ENCODE data around the gene SEMA4D.

SEMA4D gene

DNA sequence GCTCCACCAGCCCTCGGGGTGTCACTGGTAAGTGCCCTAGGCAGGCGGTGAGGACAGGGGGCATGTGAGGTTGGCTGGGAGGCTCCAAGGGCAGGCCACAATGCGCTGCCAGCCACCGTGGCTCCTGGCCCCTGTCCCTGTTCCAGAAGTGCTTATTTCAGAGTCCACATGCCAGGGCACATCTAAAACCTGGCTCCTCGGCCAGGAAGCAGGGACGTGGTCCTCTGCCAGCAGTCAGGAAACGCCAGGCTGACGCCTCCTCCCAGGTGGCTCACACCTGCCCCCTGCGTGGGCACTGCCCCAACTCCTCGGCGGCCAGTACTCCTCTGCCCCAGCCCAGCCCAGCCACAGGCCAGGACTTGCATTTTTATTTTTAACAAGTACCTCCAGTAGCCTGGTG is 111.1 kb downstream of the SEMA4D start:
- TF ChIP-seq CTCF (IDR thresholded peaks at IDR 0.05; ENCODE audit: borderline replicate concordance, control extremely low read depth, extremely low read depth, insufficient read depth, missing control alignments), result no peak
- DNase-seq (ENCODE audit: low spot score), result no peak
- in situ Hi-C loops (cut with MboI; ENCODE audit: low sequenced_read_pairs, unreplicated experiment), result no loop called here

- no peak for DNase-seq (ENCODE audit: low spot score)
- in situ Hi-C loops (cut with MboI; ENCODE audit: low sequenced_read_pairs, unreplicated experiment), result no loop called here
- no peak for TF ChIP-seq CTCF (IDR thresholded peaks at IDR 0.05; ENCODE audit: borderline replicate concordance, control extremely low read depth, extremely low read depth, insufficient read depth, missing control alignments)
Measured at GRCh38 chr9:89386206-89386605, 111.7 kb downstream of the SEMA4D start.

GRCh38 chr9:89384783-89385182 is 113.1 kb downstream of the SEMA4D start:
- no peak for DNase-seq (ENCODE audit: low spot score)
- TF ChIP-seq CTCF (IDR thresholded peaks at IDR 0.05; ENCODE audit: borderline replicate concordance, control extremely low read depth, extremely low read depth, insufficient read depth, missing control alignments), result no peak
- in situ Hi-C loops (cut with MboI; ENCODE audit: low sequenced_read_pairs, unreplicated experiment), result no loop called here

DNA sequence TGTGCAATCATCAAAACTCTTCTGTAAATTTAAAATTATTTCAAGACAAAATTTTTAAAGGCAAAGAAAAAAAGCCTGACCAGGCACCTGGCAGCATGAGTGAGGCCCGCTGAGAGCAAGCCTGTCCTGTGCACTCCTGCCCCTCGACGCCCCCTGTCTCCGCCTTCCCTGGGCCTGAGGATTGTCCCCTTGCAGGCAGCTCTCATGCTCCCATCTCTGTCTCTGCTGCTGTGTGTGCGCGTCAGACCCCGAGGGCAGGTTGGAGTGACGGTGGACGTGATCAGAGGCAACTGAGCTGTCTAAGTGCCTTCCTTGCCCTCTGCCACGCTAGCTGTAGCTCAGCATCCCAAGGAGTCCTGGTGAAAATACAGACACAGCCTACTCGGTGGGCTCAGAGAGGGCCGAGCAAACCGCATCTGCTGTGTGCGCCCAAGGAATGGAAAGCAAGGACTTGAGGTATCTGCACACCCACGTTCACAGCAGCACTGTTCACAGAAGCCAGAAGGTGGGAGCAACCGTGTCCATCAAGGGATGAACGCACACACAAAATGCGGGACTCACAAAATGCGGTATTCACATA is 114.1 kb downstream of the SEMA4D start:
- TF ChIP-seq CTCF (IDR thresholded peaks at IDR 0.05; ENCODE audit: borderline replicate concordance, control extremely low read depth, extremely low read depth, insufficient read depth, missing control alignments), result no peak
- no peak for DNase-seq (ENCODE audit: low spot score)
- in situ Hi-C loops (cut with MboI; ENCODE audit: low sequenced_read_pairs, unreplicated experiment), result no loop called here

GRCh38 chr9:89383030-89383720 is 114.7 kb downstream of the SEMA4D start:
- DNase-seq (ENCODE audit: low spot score), result no peak
- in situ Hi-C loops (cut with MboI; ENCODE audit: low sequenced_read_pairs, unreplicated experiment), result no loop called here
- TF ChIP-seq CTCF (IDR thresholded peaks at IDR 0.05; ENCODE audit: borderline replicate concordance, control extremely low read depth, extremely low read depth, insufficient read depth, missing control alignments), result no peak

DNA sequence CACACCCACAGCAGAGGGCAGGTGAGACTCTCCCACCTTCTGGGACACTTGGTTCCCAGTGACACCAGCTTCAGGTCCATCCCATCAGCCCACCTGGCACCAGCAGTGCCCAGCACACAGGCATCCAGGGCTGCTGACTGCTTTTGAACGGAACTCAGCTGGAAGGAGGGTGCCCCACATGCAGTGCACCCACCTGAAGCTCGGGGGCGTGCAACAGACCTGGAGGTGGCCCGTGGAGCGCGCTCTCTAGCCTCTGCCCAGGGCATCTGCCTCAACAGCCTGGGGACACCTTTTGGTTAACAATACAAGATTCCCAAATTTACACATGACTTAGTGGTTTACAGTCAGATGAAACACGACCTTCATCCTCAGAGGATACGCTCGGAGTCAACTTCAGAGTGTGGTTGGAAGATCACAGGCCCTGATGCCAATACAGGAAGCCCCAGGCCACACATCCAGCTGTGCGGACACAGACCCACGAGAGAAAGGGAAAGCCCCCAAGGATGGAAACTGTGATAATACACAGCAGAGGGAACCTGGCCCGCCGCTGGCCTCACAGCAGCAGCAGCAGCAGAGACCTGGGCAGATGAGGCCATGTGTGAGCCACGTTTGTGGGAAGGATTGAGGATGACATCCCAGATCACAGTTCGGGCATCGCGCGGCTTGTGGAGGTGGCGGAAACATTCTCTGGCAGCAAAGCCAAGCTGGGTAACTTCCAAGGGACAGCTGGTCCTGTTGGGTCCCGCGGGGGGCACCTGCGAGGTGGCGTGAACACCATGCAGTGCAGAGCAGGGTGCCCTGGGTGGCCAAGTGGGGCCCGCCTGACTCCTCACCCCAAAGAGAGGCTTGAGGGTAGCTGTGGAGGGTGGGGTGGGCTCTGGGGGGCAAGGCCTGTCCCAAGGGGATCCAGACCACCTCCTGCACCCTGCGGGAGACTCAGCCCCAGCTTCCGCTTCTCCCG is 115.6 kb downstream of the SEMA4D start:
- no peak for TF ChIP-seq CTCF (IDR thresholded peaks at IDR 0.05; ENCODE audit: borderline replicate concordance, control extremely low read depth, extremely low read depth, insufficient read depth, missing control alignments)
- no peak for DNase-seq (ENCODE audit: low spot score)
- in situ Hi-C loops (cut with MboI; ENCODE audit: low sequenced_read_pairs, unreplicated experiment), result no loop called here
